DMS79 treated with DMSO at 0.1 percent for 48 hours (cell line): Measurements from ENCODE around the gene BSPRY.

ENCODE experiments used
- DNase-seq: peaks from one replicate; lab custom pipeline; 2025; lab: John Stamatoyannopoulos, UW

BSPRY gene

DNA sequence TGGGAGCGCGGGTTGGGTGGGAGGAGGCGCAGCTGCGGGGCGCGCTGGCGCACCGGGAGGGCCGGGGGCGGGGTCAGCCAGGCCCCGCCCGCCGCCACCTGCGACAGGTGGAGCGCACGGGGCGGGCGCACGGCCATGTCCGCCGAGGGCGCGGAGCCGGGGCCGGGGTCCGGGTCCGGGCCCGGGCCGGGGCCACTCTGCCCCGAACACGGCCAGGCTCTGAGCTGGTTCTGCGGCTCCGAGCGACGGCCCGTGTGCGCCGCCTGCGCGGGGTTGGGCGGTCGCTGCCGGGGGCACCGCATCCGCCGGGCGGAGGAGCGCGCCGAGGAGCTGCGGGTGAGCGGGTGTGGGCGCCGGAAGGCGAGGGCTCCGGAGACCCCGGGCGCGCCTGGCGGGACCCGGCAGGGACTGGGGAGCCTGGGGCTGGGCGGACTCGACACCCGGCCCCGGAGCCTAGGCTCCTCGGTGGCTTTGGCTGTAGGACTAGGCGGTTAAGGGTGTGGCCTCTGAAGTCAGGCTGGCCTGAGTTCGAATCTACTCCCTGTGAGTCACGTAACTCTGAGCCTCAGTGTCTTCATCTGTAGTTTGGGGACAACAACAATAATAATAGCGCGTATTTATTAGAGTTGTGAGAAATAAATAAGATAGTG, at the start of gene BSPRY:
TSS of gene BSPRY (plus strand) at position 97 of the 650 bp plus-strand sequence. CDS start at position 136, 39 bp downstream.
- peak; percentile 17 for DNase-seq

DNA sequence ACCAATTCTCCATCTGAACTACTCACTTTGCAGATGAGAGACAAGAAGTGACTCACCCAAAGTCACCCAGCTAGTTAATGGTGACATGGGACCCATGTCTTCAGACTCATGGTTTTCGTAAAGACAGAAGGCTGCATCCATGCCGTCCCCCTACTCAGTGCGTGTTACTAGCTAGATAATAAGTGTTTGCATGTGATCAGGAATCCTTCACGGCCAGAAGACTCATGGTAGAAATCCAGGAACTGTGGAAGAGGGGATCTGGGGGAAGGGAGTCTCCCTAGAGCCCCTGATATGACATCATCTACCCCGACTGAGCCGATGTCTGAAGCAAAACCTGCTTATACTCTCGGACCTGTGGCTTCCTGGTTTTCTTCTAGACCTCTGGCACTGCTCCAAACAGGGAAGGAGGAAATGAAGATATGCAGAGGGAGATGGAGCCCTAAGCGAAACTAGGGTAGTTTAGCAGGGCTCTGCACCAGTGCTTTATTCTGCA, 49.5 kb upstream of the BSPRY start:
- DNase-seq = peak; percentile 94

DNA sequence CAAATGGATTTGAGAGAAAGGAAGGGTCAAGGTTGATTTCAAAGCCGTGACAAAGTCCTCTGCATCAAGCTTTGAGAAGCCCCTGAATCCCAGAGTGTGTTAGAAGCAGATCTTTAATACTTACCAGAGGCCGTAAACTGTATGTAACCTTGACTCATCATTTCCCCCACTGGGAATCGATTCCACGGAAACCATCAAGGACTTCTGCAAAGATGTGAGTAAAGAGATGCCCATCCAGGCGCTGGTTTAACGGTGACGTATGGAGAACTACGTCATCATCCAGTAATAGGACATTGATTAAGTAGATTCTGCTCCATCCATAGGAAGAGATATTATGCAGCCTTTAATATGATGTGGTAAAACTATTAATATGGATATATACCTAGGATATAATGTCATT, 47.8 kb upstream of the BSPRY start:
- DNase-seq = no peak

DNA sequence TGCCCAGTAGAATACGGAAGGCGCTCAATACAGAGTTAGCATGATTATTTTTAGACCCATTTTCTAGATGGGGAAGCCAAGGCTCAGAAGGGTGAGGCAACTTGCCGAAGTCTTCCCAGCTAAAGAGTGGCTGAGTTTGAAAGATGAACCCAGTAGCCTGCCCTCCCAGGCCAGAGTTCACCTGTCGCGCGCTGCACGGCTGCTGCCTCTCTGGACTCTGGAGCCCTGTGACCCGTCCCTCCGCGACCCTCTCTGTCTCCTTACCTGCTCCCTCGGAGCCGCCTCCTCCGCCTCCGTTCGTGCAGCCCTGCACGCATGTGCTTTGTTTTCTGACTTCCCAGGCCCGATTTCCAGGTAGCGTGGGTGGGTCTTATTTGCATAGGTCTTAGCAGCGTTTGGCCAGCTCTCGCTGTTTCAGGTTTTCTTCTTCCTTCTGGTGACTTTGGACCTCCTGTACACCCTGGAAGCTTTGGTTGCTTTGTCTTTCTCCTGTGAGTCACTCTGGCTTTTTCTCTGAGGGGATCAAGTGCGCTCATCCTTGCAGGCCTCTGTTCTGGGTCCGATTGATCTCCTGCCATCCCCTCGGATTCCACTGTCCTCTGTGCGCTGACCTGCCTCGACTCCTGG, 46.4 kb upstream of the BSPRY start, which contains the start of gene RNF183:
TSS of gene RNF183 (minus strand) at position 585 of the 627 bp plus-strand sequence. CDS start 5,192 bp downstream, outside the sequence.
- no peak for DNase-seq

DNA sequence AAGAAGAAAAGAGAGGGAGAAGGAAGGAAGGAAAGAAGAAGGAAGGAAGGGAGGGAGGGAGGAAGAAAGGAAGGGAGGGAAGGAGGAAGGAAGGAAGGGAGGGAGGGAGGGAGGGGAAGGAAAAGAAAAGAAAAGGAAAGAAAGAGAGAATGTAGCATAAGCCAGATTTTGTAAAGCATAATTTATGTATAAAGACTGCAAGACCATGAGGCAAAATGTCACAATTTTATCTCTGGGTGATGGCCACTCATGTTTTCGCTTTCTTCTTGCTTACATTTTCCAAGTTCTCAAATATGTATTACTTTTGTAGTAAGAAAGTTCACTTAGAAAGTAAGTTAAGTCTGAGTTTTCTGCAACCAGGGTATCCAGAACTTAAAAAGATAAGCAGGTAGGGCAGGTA, 42.8 kb upstream of the BSPRY start:
- DNase-seq = no peak

DNA sequence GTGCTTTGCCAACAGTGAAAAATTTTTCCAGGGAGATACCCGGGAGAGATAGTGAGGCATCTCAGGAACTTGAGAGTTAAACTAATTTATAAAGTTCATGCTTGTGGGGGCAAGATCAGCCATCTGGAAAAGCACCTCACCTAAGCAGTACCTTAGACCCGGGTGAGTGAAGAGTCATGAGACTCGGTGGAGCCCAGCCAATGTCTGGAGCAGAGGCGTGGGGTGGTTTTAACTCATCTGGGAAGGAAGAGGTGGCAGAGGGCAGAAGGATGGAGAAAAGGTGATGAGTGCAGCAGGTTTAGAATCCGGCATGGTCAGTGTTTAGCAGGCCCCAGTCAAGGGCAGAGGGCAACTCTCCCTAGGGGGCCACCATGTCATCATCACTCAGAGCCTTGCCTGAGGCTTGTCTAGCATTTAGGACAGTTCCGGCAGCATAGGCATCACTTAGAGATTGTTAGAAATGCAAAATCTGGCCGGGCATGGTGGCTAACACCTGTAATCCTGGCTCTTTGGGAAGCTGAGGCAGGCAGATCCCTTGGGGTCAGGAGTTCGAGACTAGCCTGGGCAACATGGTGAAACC, 41.9 kb upstream of the BSPRY start:
- no peak for DNase-seq

DNA sequence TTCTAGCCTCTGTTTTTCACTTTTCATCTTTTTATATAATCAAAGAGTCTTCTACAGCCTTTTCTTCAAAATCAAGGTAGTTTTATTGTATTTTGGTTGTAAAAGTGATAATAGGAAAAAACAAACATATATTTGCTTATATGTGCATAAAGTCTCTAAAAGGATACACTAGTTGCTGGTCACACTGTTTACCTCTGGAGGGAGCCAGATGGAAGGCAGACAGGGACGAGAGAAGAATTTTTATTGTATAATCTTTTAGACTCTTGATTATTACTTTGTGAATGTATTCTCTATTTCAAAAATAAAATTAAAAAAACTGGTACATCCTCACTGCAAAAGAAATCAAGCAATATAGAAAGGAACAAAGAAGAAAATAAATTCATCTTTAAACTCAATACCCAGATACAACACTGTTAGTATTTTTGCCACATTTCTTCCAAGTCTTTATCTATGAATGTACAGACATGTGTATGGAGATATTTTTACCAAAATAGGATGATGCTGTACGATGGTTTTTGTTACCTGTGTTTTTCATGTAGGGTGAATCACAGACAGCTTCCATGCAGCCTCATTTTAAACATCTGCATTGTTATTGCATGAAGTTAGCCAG, 40.0 kb upstream of the BSPRY start:
- DNase-seq = peak; percentile 53

DNA sequence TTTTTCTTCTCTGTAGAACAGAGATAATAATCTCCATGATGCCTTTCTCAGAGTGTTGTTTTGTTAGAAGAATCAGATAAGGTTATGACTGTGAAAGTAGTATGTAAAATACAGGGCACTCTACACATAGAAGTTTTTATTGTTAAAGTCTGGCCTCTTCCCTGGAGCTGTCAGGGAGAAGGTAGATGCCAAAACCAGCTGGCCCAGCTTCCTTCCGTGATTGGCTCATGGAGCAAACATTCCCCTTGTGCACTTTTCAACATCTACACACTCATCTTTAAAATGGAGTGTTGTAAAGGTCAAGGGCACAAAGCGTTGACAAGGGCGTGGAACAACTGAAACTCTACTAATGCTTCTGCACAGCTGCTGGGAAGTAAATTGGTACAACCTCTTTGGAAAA, 38.8 kb upstream of the BSPRY start:
- no peak for DNase-seq

DNA sequence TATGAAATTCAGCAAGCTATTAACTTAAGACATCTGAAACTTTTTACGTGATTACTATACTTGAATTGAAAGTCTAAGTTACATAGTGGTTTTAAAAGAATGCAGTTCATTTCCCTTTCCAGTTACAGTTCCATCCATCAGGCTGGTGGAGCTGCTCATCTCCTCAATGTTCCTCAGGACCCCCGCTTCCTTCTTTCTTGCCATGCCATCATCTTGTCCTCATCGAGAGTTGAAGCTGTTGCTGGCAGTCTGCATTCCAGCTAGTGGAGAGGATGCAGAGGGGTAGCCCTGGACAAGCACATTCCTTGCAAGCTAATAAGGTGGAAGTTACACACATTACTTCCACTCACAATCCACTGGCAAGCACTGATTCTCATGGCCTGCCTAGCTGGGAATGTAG, 37.4 kb upstream of the BSPRY start:
- no peak for DNase-seq

DNA sequence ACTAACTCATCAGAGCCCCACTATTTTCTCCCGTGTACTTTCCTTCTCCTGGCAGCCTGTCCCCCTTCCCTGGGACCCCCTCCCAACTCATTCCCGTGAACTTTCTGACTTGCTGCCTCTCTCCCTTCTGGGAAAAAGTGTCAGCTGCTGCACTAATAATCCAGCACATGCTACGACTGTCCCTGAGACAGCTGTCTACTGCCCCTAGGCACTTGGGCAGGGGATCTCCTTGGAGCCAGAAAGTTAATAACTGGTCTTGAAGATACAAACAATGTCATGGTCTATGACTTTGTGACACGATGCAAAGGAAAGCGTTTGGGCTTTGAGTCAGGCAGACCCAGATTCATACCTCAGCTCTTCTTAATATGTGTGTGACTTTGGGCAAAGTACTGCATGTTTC, 36.1 kb upstream of the BSPRY start:
- no peak for DNase-seq

DNA sequence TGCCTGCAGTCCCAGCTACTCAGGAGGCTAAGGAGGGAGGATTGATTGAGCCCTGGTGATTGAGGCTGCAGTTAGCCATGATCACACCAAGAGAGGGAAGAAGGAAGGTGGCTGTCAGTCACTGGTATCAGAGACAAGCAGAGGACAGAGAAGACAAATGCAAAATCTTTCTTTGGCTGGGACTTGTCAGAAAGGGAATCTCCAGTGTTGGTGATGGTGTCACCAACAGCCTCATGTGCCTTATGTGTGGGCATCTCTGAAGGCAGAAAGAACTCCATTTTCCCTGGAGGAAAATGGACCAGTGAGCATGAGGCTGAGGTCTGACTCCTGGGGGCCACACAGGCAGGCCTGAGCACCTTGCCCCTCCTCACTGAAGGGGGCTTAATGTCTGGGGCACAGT, 34.1 kb upstream of the BSPRY start:
- no peak for DNase-seq

DNA sequence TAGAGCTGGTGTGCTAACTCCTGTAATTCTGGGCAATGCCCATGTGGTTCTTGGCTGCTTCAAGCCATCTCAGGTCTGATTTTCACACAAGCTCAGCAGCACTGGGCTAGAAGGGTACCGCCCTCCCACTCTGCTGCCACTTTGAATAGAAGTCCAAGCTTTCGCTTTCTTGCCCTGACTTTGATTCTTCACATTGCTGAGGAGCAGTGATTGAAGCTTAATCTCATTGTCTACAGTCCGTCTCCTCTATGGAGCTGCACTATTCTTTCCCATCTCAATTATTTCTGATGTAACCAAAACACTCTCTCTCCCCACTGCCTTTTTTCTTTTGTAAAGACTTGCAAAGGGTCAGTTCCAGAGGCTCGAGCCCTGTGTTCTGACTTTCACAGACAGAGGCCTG, 33.3 kb upstream of the BSPRY start:
- DNase-seq = no peak

DNA sequence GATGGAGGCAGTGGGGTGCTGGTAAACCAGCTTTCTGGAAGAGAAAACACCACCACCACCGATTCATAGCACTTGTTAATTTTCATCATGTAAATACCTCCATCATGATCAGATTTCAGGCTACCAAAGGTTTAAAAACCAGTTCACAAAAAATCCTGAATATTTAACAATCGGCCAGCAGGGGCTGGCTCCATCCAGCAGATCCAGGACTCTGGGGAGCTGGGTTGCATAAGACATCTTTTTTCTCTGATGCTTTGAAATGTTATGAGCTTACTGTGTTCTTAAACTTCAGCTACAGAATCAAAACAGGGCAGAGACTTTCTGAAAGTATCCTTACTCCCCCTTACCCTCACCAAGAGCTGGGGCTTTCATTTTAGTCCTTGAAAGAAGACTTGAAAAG, 31.6 kb upstream of the BSPRY start:
- DNase-seq = no peak

DNA sequence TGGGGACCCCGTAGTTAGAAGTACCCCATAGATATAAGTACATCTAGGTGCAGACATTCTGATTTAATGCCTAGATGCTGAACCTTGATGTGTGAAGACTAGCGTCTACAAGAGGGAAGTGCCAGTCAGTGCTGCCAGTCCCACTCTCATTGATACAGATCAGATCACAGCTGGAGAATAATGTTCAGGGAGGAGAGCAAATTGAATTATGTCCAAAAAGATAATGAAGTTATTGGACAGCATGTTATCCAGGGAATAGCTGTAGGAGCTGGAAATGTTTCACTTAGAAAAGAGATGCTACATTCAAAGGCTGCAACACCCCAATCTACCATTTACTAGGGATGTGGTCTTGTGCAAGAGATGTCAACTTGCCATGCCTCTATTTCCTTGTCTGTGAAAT, 30.3 kb upstream of the BSPRY start:
- no peak for DNase-seq

DNA sequence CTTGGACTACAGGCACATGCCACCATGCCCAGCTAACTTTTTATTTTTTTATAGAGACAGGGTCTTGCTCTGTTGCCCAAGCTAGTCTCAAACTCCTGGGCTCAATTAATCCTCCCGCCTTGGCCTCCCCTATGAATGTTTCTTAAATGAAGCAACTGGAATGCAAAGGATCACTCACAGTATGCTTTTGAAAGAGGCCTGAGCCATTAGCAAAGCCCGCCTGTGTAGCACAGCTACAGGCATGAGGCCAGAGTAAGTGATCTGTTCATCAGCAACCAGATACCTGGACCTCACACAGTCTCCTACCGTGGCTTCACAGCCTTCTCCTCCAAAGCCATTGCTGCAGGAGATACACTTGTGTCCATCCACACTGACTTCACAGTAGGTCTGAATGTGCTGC, 29.3 kb upstream of the BSPRY start:
- DNase-seq = no peak

DNA sequence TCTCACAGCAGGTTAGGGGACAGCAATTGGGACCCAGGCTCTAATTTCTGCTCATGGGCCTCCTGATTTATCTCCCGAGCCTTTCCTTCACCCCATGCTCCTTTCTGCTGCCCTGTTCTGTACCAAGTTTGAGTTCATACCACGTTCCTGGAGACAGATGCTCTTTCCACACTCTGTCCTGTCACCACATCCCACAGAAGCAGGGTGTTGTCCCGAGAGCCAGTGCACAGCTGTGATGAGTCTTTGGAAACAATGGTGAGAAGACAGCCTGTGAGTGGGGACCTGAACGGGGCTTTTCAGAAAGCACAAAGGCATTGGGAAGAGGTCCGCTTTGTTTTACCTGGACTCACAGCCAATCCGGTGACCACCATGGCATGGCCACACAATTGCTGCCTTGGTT, 26.7 kb upstream of the BSPRY start:
- DNase-seq = no peak

DNA sequence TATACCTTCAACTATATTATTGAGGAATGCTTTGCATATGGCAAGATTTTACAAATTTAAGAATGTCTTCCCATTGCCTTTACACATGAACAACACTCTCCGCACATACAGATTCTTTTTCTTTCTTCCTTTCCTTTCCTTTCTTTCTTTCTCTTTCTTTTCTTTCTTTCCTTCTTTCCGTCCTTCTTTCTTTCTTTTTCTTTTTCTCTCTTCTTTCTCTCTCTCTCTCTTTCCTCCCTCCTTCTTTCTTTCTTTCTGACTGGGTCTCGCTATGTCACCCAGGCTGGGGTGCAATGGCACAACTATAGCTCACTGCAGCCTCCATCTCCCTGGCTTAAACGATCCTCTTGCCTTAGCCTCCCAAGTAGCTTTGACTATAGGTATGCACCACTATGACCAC, 23.1 kb upstream of the BSPRY start:
- DNase-seq = no peak

DNA sequence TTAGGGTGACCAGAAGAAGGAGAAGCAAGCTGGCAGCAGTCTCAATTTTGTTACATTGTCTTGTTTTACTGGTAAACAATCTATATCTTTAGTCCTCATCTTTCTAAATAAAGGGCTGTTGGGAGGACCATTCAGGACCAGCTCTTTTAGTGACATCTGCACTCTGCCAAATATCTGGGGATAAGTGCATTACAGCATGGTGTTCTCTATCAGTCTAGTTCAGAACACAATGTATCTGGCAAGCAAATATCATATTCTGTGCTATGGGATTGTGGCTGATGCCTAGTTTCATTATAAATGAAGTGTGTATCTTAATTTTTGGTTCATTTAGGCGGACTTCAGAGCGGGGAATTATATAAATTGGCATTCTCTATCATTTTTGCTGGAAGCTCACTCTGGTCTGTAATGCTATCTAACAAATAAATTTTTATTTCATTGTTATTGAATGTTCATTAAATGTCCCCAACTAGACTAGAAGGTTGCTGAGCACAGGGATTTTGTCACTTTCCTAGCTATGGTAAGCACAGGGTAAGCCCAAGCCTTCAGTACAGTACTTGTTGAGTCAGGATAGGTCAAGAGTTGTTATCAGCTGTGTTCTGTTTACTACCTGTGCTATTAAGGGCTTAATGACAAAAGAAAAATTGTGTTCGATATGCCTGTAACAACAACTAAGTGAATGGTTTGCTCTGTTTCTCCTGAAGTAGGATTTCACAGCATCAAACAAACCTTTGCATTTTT, 21.1 kb upstream of the BSPRY start:
- no peak for DNase-seq

DNA sequence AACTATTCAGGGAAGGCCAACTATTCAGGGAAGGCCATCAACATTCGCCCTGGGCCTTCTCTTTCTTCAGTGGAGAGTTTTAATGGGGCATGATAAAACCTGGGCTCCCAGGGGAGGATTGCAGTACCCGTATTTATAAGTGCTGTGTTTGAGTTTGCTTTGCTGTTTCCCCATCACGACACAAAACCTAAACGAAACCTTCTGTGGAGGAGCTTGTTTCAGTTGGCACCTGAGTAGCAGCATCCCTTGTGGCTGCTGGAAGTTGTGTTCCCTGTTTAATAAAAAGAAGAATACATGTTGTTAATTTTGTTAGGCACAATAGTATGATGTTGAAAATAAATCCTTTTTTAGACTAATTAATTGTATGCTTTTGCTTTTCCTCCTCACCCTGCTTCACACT, 17.6 kb upstream of the BSPRY start:
- no peak for DNase-seq

DNA sequence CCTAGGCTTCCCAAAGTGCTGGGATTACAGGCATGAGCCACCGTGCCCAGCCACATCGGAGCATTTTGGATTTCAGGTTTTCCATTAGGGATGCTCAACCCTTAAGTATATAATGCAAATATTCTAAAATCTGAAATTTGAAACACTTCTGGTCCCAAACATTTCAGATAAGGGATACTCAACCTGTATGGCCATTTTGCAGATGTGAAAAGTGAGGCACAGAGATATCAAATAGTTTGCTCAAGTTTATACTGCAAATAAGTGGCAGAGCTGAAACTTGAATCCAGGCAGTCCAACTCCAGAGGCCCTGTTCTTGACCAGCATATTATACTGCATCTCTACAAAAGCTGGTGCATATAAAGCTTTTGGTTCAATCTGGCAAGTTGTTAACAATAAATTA, 11.6 kb upstream of the BSPRY start:
- no peak for DNase-seq

DNA sequence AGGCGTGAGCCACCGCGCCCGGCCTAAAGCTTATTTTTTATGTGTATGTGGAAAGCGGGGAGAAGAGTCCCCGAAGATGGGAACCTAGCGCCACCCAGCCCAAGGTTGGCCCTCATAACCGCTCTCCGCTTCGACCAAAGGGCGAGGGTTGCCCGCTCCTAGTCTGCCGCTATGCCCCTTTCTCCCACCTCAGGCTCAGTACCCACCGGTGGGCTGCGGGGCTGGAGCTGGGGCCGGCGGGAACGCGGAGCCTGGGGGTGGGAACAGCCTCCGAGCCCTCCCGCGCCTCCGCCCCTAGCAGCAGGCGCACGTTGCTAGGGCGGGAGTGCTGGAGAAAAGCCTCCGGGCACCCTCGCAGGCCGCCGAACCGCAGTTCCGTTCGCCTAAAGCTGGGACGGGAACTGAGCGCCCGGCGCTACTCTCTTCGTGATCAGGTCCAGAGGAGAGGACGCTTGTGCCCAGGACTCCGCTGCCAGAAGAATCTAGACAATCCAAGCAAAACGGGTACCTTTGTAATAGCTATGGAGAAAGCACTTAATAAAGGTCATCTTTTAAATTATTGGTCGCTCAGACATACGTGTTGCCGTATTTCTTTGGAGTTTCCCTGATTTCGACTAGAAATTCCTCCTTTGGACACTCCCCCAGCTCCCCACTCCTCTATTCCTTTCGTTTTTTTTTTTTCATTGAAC, 9.2 kb upstream of the BSPRY start, which contains the start of gene WDR31:
TSS of gene WDR31 (minus strand) at position 265 of the 689 bp plus-strand sequence. CDS start 8,253 bp downstream, outside the sequence.
- DNase-seq = peak; percentile 86
